Neural cell (in vitro differentiated cells): ENCODE data around the gene C5AR1. TPM values are rescaled to one million over a fixed set of nuclear protein-coding genes. Genes with fewer than 3 reads are reported as not detected.

ENCODE experiments used
- H2AFZ ChIP-seq: fragments of 200-600, 300-800 bp; sonication (generic), shearing (Covaris generic); 2 replicates; pipeline ENCODE4 v1.6.0; 2014; ENCODE audit warnings: low read depth, mild to moderate bottlenecking, antibody characterized with exemption, low read length, moderate library complexity
- H3F3A ChIP-seq: fragments of 200-600 bp; shearing (Covaris generic); 2 replicates; pipeline ENCODE4 v1.6.1; 2016; ENCODE audit warnings: mild to moderate bottlenecking, moderate library complexity, mixed read lengths, antibody characterized with exemption, low read length; ENCODE audit not compliant: insufficient read depth, poor library complexity, severe bottlenecking
- H3K27ac ChIP-seq: fragments of 200-600, 300-800 bp; sonication (generic), shearing (Covaris generic); 2 replicates; pipeline ENCODE4 v1.5.1; 2014; ENCODE audit warnings: mild to moderate bottlenecking, low read length, moderate library complexity
- H3K27me3 ChIP-seq: fragments of 300-800, 200-600 bp; sonication (generic), shearing (Covaris generic); 2 replicates; pipeline ENCODE4 v1.6.0; 2014; ENCODE audit warnings: mild to moderate bottlenecking, low read depth, low read length, moderate library complexity; ENCODE audit not compliant: insufficient read depth
- H3K36me3 ChIP-seq: fragments of 300-800, 200-600 bp; sonication (generic), shearing (Covaris generic); 2 replicates; pipeline ENCODE4 v1.5.1; 2014; ENCODE audit warnings: mild to moderate bottlenecking, antibody characterized with exemption, low read length, moderate library complexity; ENCODE audit not compliant: insufficient read depth
- H3K4me2 ChIP-seq: fragments of 300-800, 200-600 bp; sonication (generic), shearing (Covaris generic); 2 replicates; pipeline ENCODE4 v1.6.0; 2014; ENCODE audit warnings: mild to moderate bottlenecking, low read length
- H3K4me3 ChIP-seq: fragments of 300-800, 200-600 bp; sonication (generic), shearing (Covaris generic); 2 replicates; pipeline ENCODE4 v1.5.1; 2014; ENCODE audit warnings: mild to moderate bottlenecking, low read length, moderate library complexity
- H3K79me2 ChIP-seq: fragments of 200-600 bp; shearing (Covaris generic); replicated peaks from 2 replicates; pipeline ENCODE4 v1.6.0; 2014; ENCODE audit warnings: mild to moderate bottlenecking, low read length, moderate library complexity; ENCODE audit not compliant: insufficient read depth
- H3K9ac ChIP-seq: fragments of 300-800, 200-600 bp; sonication (generic), shearing (Covaris generic); 2 replicates; pipeline ENCODE4 v1.6.1; 2016; ENCODE audit warnings: mild to moderate bottlenecking, low read length, mixed read lengths
- H3K9me2 ChIP-seq: fragments of 200-600 bp; shearing (Covaris generic); 2 replicates; pipeline ENCODE4 v1.6.1; 2016; ENCODE audit warnings: mild to moderate bottlenecking, low read length, mixed read lengths; ENCODE audit not compliant: insufficient read depth
- H3K9me3 ChIP-seq: fragments of 200-600, 300-800 bp; sonication (generic), shearing (Covaris generic); 2 replicates; pipeline ENCODE4 v1.6.1; 2016; ENCODE audit warnings: mild to moderate bottlenecking, mixed run types, low read length, moderate library complexity, mixed read lengths
- H4K20me1 ChIP-seq: fragments of 200-600 bp; shearing (Covaris generic); 2 replicates; pipeline ENCODE4 v1.6.1; 2016; ENCODE audit warnings: mild to moderate bottlenecking, mixed run types; ENCODE audit not compliant: insufficient read depth
- EP300 ChIP-seq: fragments of 450-650 bp; conservative IDR thresholded peaks from 2 replicates; pipeline ENCODE4 v1.6.1; 2014; ENCODE audit warnings: antibody characterized with exemption, mild to moderate bottlenecking, moderate library complexity; ENCODE audit not compliant: poor library complexity, severe bottlenecking
- EZH2 ChIP-seq: fragments of 200-600, 300-800 bp; shearing (Covaris generic), sonication (generic); IDR thresholded peaks from 2 replicates; pipeline ENCODE4 v1.6.1; 2014; ENCODE audit warnings: antibody characterized with exemption, low read length, borderline replicate concordance, mild to moderate bottlenecking; ENCODE audit not compliant: insufficient read depth, poor library complexity, severe bottlenecking
- MXI1 ChIP-seq: fragments of 450-650 bp; conservative IDR thresholded peaks from 2 replicates; pipeline ENCODE4 v1.6.1; 2014; ENCODE audit warnings: antibody characterized with exemption, mild to moderate bottlenecking; ENCODE audit not compliant: poor library complexity, severe bottlenecking
- POLR2AphosphoS5 ChIP-seq: IDR thresholded peaks from 2 replicates; pipeline ENCODE4 v1.6.1; 2012
- RAD21 ChIP-seq: fragments of 450-650 bp; conservative IDR thresholded peaks from 2 replicates; pipeline ENCODE4 v1.6.1; 2014; ENCODE audit warnings: antibody characterized with exemption, mild to moderate bottlenecking, moderate library complexity
- SMC3 ChIP-seq: fragments of 450-650 bp; conservative IDR thresholded peaks from 2 replicates; pipeline ENCODE4 v1.6.1; 2014; ENCODE audit warnings: antibody characterized with exemption, mild to moderate bottlenecking, moderate library complexity; ENCODE audit not compliant: poor library complexity
- TAF1 ChIP-seq: IDR thresholded peaks from 2 replicates; pipeline ENCODE4 v1.6.1; 2012; ENCODE audit warnings: low read depth
- polyA plus RNA-seq: library from polyadenylated mRNA; depleted of rRNA; stranded (reverse); fragments of >200 nt; gene quantifications from 2 replicates; pipeline ENCODE4 v1.2.3, GENCODE V29; 2014
- TF ChIP-seq, protein P1 (sequence below): IDR thresholded peaks from 2 replicates; pipeline ENCODE4 v1.6.1; 2012; ENCODE audit warnings: borderline replicate concordance
- TF ChIP-seq, protein P2 (sequence below): fragments of 450-650 bp; IDR thresholded peaks from 2 replicates; pipeline ENCODE4 v1.5.1; 2014; ENCODE audit warnings: antibody characterized with exemption, mild to moderate bottlenecking, moderate library complexity; ENCODE audit not compliant: poor library complexity, severe bottlenecking

The C5AR1 gene
- polyA plus RNA-seq, 1 donor from 2014 or later: not detected

DNA sequence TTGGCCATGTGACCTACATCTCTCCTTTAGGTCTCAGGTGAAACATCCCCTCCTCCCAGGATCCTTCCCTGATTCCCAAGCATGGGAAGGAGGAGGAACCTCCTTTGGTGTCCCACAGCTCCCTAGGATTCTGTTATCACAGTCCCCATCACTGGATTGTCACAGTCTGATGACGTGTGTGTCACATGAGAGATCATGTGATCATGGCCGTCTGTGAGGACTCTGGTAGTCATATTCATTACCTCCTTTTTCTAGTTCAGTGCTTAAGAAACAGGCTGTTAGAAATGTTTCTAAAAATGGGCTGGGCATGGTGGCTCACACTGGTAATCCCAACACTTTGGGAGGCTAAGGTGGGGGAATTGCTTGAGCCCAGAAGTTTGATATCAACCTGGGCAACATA is 42.4 kb downstream of the C5AR1 start:
- TF ChIP-seq POLR2AphosphoS5: no peak
- no peak for TF ChIP-seq EZH2
- TF ChIP-seq RAD21: no peak
- TF ChIP-seq, protein P1, sequence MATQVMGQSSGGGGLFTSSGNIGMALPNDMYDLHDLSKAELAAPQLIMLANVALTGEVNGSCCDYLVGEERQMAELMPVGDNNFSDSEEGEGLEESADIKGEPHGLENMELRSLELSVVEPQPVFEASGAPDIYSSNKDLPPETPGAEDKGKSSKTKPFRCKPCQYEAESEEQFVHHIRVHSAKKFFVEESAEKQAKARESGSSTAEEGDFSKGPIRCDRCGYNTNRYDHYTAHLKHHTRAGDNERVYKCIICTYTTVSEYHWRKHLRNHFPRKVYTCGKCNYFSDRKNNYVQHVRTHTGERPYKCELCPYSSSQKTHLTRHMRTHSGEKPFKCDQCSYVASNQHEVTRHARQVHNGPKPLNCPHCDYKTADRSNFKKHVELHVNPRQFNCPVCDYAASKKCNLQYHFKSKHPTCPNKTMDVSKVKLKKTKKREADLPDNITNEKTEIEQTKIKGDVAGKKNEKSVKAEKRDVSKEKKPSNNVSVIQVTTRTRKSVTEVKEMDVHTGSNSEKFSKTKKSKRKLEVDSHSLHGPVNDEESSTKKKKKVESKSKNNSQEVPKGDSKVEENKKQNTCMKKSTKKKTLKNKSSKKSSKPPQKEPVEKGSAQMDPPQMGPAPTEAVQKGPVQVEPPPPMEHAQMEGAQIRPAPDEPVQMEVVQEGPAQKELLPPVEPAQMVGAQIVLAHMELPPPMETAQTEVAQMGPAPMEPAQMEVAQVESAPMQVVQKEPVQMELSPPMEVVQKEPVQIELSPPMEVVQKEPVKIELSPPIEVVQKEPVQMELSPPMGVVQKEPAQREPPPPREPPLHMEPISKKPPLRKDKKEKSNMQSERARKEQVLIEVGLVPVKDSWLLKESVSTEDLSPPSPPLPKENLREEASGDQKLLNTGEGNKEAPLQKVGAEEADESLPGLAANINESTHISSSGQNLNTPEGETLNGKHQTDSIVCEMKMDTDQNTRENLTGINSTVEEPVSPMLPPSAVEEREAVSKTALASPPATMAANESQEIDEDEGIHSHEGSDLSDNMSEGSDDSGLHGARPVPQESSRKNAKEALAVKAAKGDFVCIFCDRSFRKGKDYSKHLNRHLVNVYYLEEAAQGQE: no peak
- TF ChIP-seq, protein P2, sequence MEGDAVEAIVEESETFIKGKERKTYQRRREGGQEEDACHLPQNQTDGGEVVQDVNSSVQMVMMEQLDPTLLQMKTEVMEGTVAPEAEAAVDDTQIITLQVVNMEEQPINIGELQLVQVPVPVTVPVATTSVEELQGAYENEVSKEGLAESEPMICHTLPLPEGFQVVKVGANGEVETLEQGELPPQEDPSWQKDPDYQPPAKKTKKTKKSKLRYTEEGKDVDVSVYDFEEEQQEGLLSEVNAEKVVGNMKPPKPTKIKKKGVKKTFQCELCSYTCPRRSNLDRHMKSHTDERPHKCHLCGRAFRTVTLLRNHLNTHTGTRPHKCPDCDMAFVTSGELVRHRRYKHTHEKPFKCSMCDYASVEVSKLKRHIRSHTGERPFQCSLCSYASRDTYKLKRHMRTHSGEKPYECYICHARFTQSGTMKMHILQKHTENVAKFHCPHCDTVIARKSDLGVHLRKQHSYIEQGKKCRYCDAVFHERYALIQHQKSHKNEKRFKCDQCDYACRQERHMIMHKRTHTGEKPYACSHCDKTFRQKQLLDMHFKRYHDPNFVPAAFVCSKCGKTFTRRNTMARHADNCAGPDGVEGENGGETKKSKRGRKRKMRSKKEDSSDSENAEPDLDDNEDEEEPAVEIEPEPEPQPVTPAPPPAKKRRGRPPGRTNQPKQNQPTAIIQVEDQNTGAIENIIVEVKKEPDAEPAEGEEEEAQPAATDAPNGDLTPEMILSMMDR: no peak
- no peak overlapping the region for H3K4me2 ChIP-seq
- H3K9me2 ChIP-seq: no peaks in the 10 kb centered on the region
- H3K9ac ChIP-seq: no peak overlapping the region
- H3K36me3 ChIP-seq: no peaks in the 10 kb centered on the region
- H3K27ac ChIP-seq: peak overlapping the region; percentile 33
- peaks cover 12% of the 10 kb centered on the region for H3K79me2 ChIP-seq
- H3K4me3 ChIP-seq: no peak overlapping the region
- no peaks in the 10 kb centered on the region for H3K27me3 ChIP-seq
- no peaks in the 10 kb centered on the region for H3K9me3 ChIP-seq
- H3F3A ChIP-seq: no peaks in the 10 kb centered on the region
- H4K20me1 ChIP-seq: no peaks in the 10 kb centered on the region
- H2AFZ ChIP-seq: no peak overlapping the region

DNA sequence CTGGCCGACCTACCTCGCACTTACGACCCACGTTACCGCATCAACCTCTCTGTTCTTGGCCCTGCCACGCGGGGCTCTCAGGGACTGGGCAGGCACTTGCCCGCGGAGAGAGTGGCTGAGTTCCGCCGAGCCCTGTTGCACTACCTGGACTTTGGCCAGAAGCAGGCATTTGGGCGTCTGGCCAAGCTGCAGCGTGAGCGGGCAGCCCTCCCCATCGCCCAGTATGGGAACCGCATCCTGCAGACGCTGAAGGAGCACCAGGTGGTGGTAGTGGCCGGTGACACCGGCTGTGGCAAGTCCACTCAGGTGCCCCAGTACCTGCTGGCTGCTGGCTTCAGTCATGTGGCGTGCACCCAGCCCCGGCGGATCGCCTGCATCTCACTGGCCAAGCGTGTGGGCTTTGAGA is 43.6 kb downstream of the C5AR1 start:
- no peak for TF ChIP-seq MXI1
- TF ChIP-seq, protein P1: no peak
- TF ChIP-seq TAF1: no peak
- TF ChIP-seq POLR2AphosphoS5: no peak
- no peak for TF ChIP-seq EP300
- TF ChIP-seq, protein P2: no peak
- TF ChIP-seq RAD21: no peak
- TF ChIP-seq SMC3: no peak
- no peak for TF ChIP-seq EZH2
- no peak overlapping the region for H2AFZ ChIP-seq

More for the DNA sequence above, 43.6 kb downstream of the C5AR1 start:
- H3K9me3 ChIP-seq: no peaks in the 10 kb centered on the region
- peaks cover 12% of the 10 kb centered on the region for H3K79me2 ChIP-seq
- peaks cover 6% of the 10 kb centered on the region for H3K36me3 ChIP-seq
- no peaks in the 10 kb centered on the region for H3K27me3 ChIP-seq
- H4K20me1 ChIP-seq: no peaks in the 10 kb centered on the region
- H3K9me2 ChIP-seq: no peaks in the 10 kb centered on the region
- no peak overlapping the region for H3K4me3 ChIP-seq
- no peaks in the 10 kb centered on the region for H3F3A ChIP-seq
- H3K9ac ChIP-seq: no peak overlapping the region
- no peak overlapping the region for H3K27ac ChIP-seq
- no peak overlapping the region for H3K4me2 ChIP-seq
